HG03103 (cell line): ENCODE measurements around the gene STK35.

Source experiments
- ATAC-seq: cut with Tn5 transposase; IDR thresholded peaks from one replicate; pipeline ENCODE4 v1.9.1; 2021; ENCODE audit warnings: low read depth; ENCODE audit not compliant: unreplicated experiment

STK35 gene

GRCh38 chr20:2101057-2101864, at the start of gene STK35:
TSS of gene STK35 (plus strand) at chr20:2101827. CDS start at chr20:2101882, 55 bp downstream.
- peak; percentile 30 for ATAC-seq

GRCh38 chr20:2051946-2052345, 49.7 kb upstream of the STK35 start:
- ATAC-seq = no peak

- ATAC-seq = no peak
These were observed 48.9 kb upstream of the STK35 start for GRCh38 chr20:2052741-2053140.

GRCh38 chr20:2053615-2054014, 48.0 kb upstream of the STK35 start:
- no peak for ATAC-seq

GRCh38 chr20:2054911-2055310, 46.7 kb upstream of the STK35 start:
- ATAC-seq = no peak

GRCh38 chr20:2059411-2059810, 42.2 kb upstream of the STK35 start:
- no peak for ATAC-seq

GRCh38 chr20:2065099-2065498, 36.5 kb upstream of the STK35 start:
- ATAC-seq = no peak

- no peak for ATAC-seq
These were observed 35.0 kb upstream of the STK35 start for GRCh38 chr20:2066461-2067122.

GRCh38 chr20:2080532-2081224, 20.9 kb upstream of the STK35 start:
- ATAC-seq = no peak

GRCh38 chr20:2084703-2085102, 16.9 kb upstream of the STK35 start:
- no peak for ATAC-seq

- ATAC-seq = no peak
These were observed 15.2 kb upstream of the STK35 start for GRCh38 chr20:2086177-2086979.

- no peak for ATAC-seq
These were observed 14.6 kb upstream of the STK35 start for GRCh38 chr20:2086980-2087377.

GRCh38 chr20:2088891-2089290, 12.7 kb upstream of the STK35 start:
- no peak for ATAC-seq

- no peak for ATAC-seq
These were observed 12.2 kb upstream of the STK35 start for GRCh38 chr20:2089447-2089846.

- ATAC-seq = no peak
These were observed 8.4 kb upstream of the STK35 start for GRCh38 chr20:2093159-2093781.

- ATAC-seq = no peak
These were observed 7.7 kb upstream of the STK35 start for GRCh38 chr20:2093883-2094282.

- ATAC-seq = peak; percentile 67
These were observed 398 bp downstream of the STK35 start for GRCh38 chr20:2101865-2102584.

GRCh38 chr20:2102585-2103460, 1.2 kb downstream of the STK35 start:
- ATAC-seq = peak; percentile 42
